HL-60 (cell line): ENCODE results near the gene MRE11.

ENCODE experiments used
- DNase-seq, 2 experiments: peaks; one replicate each; pipeline ENCODE4 v3.0.0-alpha.2; 2010 to 2020; ENCODE audit warnings: low read depth in 1 of 2, low spot score in 1 of 2
- H3K27ac ChIP-seq: fragments of 250-450 bp; sonication (Bioruptor Pico); replicated peaks from 2 replicates; pipeline ENCODE4 v1.5.1; 2020; ENCODE audit warnings: mild to moderate bottlenecking, moderate library complexity
- H3K27me3 ChIP-seq: fragments of 250-450 bp; sonication (Bioruptor Pico); 2 replicates; pipeline ENCODE4 v1.5.1; 2021; ENCODE audit warnings: mild to moderate bottlenecking, moderate library complexity; ENCODE audit not compliant: insufficient read depth, poor library complexity, severe bottlenecking
- H3K4me3 ChIP-seq: replicated peaks from 2 replicates; pipeline ENCODE4 v1.5.1; 2011; ENCODE audit warnings: mild to moderate bottlenecking, control low read depth, low read length; ENCODE audit not compliant: insufficient read depth
- GABPA ChIP-seq: IDR thresholded peaks from 2 replicates; pipeline ENCODE4 v1.6.1; 2012; ENCODE audit warnings: low read depth
- POLR2AphosphoS5 ChIP-seq: IDR thresholded peaks from 2 replicates; pipeline ENCODE4 v1.6.1; 2012; ENCODE audit warnings: low read depth
- REST ChIP-seq: IDR thresholded peaks from 2 replicates; pipeline ENCODE4 v1.6.1; 2012; ENCODE audit warnings: low read depth; ENCODE audit not compliant: insufficient replicate concordance
- SPI1 ChIP-seq: IDR thresholded peaks from 2 replicates; pipeline ENCODE4 v1.6.1; 2012; ENCODE audit warnings: low read depth, mild to moderate bottlenecking, borderline replicate concordance
- TF ChIP-seq, protein P1 (sequence below): IDR thresholded peaks from one replicate; pipeline ENCODE4 v1.5.1; 2011; ENCODE audit warnings: low read length, control low read depth, inconsistent platforms; ENCODE audit not compliant: insufficient read depth

The MRE11 gene

DNA sequence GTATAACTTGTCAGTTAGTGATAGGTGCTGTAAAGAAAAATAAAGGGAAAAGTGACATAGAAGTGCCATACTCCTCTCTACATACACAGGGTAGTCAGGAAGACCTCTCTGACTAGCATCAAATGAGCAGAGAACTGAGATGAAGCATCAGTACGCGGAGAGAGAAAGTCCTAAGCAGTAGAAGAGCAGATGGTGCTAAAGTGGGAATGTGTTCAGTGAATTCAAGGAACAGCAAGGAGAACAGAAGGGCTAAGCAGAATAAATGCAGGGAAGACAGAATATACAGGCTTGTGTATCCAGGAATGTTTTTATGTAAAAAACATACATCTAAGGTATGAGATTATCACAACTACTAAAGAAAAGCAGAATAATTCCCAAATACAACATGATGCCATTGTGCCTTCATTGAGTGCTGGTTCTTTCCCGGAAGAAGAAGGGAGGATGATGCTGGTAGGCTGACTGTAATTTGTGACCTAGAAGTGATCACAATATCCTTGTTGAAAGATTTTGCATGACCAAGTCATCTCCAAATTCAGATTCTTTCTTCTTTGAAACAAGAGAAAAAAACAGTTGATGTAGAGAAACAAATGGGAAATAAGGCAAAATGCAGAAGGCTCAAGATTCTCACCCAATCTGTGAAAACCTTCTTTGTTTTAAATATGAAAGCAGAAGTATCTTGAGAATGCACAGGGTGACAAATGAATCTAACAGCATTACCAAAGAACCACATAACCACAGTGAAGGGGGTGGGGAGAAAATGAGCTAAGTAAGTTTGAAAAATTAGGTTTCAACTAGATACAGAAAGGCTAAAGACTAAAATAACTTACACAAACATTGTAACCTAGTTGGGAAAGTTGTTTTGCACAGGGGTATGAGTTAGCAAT is 20.5 kb downstream of the MRE11 start:
- peak in 1 of 2 experiments; percentile 79 for DNase-seq
- Histone ChIP-seq H3K4me3 (no peak overlapping the region), H3K27me3 (no peaks in the 10 kb centered on the region), H3K27ac (peak overlapping the region; percentile 36)
- no peak for TF ChIP-seq POLR2AphosphoS5
- no peak for TF ChIP-seq REST
- TF ChIP-seq GABPA, result no peak
- TF ChIP-seq SPI1, result no peak
- TF ChIP-seq, protein P1, sequence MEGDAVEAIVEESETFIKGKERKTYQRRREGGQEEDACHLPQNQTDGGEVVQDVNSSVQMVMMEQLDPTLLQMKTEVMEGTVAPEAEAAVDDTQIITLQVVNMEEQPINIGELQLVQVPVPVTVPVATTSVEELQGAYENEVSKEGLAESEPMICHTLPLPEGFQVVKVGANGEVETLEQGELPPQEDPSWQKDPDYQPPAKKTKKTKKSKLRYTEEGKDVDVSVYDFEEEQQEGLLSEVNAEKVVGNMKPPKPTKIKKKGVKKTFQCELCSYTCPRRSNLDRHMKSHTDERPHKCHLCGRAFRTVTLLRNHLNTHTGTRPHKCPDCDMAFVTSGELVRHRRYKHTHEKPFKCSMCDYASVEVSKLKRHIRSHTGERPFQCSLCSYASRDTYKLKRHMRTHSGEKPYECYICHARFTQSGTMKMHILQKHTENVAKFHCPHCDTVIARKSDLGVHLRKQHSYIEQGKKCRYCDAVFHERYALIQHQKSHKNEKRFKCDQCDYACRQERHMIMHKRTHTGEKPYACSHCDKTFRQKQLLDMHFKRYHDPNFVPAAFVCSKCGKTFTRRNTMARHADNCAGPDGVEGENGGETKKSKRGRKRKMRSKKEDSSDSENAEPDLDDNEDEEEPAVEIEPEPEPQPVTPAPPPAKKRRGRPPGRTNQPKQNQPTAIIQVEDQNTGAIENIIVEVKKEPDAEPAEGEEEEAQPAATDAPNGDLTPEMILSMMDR, result no peak

DNA sequence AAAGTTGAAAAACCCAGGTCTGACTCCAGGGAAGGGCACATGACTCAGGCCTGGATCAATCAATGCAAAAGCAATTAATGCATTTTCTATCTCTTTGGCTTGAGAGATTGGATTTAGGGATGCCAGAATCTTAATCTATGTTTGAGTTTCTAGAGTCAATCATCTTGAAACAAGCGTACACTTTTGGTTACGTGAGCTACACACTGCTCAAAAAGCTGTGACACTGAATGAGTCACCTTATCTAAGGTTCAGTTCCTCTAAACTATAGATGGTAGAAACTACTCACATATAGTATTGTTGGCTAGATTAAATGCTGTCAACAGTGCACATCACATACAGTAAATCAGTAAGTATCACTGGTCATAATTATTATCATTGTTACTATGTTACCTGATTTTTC is 24.2 kb downstream of the MRE11 start:
- Histone ChIP-seq H3K4me3 (no peak overlapping the region), H3K27ac (no peak overlapping the region), H3K27me3 (no peaks in the 10 kb centered on the region)
- TF ChIP-seq, protein P1, result no peak
- no peak for TF ChIP-seq POLR2AphosphoS5
- TF ChIP-seq SPI1, result no peak
- no peak for TF ChIP-seq GABPA
- no peak for TF ChIP-seq REST
- DNase-seq, result no peak

DNA sequence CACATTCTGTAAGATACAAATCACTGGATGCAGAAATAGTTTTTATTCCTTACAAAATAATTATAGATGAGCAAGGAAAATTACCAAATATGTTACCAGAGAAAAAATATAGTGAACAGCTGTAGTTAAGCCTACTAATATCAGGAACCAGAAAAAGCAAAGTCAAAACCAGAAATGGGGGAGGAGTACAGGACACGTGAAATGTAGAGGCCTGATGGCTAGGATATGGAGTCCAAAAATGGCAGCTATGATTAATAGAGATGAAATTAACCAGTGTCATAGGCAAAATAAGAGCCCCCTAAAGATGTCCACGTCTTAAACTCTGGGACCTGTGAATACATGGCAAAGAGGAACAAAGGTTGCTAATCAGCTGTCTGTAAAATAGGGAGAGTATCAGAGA is 34.1 kb downstream of the MRE11 start:
- DNase-seq, result no peak
- H3K4me3 ChIP-seq, result no peak overlapping the region
- TF ChIP-seq SPI1 (no peak), GABPA (no peak), REST (no peak), POLR2AphosphoS5 (no peak)
- TF ChIP-seq, protein P1, result no peak
- no peaks in the 10 kb centered on the region for H3K27me3 ChIP-seq
- H3K27ac ChIP-seq, result no peak overlapping the region
